Activated CD4-positive, alpha-beta T cell treated with anti-CD3 and anti-CD28 coated beads, Interleukin-2, amount 10 ng/mL, durations not matched to agents 24 days and 14 days (primary cell): ENCODE results near the gene MAPK8IP2. TPM values are rescaled to one million over a fixed set of nuclear protein-coding genes. Genes with fewer than 3 reads are reported as not detected.

ENCODE experiments used
- DNase-seq: peaks from one replicate; pipeline ENCODE4 v3.0.0; 2022
- H3K27ac Mint-ChIP-seq: one replicate; pipeline ENCODE4 v1.8.0; 2022; ENCODE audit warnings: mild to moderate bottlenecking, mixed read lengths
- H3K27me3 Mint-ChIP-seq: one replicate; pipeline ENCODE4 v1.8.0; 2022; ENCODE audit warnings: mixed read lengths
- H3K36me3 Mint-ChIP-seq: one replicate; pipeline ENCODE4 v1.8.0; 2022; ENCODE audit warnings: low read depth, mild to moderate bottlenecking, mixed read lengths
- H3K4me1 Mint-ChIP-seq: one replicate; pipeline ENCODE4 v1.8.0; 2021; ENCODE audit warnings: mixed read lengths
- H3K4me3 Mint-ChIP-seq: one replicate; pipeline ENCODE4 v1.8.0; 2022; ENCODE audit warnings: mild to moderate bottlenecking, moderate library complexity, mixed read lengths
- H3K9me3 Mint-ChIP-seq: one replicate; pipeline ENCODE4 v1.8.0; 2021; ENCODE audit warnings: mixed read lengths
- intact Hi-C: fragments of 100-400 bp; cut with micrococcal nuclease; formaldehyde crosslinking; loops from one replicate; pipeline ENCODE4 v1.15.1; 2023
- total RNA-seq: library from RNA; stranded (reverse); gene quantifications from 2 replicates; pipeline ENCODE4 v1.2.3, GENCODE V29; 2022

MAPK8IP2 gene
- total RNA-seq, 1 donor from 2014 or later, result 0.19 TPM

DNA sequence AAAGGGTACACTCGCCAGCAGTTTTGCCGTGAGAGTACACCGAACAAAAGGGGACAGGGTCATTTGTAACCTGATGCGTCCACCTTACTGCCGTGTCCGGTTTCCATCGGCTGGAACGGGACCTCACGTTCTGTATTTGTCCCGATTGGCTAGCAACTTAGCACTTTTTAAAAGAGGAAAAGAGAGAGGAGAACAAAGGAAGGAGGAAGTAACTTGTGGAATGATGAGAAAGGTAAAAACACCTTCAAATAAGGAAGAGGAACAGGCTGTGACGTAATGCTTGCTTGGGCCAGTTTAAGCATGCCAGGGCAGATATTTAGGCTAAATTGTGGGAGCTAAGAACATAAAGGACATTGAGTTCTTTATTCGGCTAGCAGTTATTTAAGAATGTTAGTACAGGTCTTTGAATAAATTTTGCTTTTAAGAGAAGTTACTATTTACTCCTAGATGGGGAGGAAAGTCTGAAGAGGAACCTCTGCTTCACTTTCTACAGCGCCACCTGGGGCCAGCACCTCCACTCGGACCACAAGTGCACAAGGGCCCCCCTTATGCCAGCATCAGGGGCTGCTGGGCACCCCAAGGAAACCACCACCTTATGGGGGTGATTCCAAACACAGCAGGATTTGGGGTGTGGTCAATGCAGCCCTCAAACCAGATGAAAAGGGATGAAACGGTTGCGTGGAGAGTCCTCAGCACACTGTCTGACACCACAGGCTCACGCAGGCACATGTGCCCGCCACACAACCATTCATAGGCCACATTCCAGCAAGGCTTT lies 21.5 kb downstream of the MAPK8IP2 start:
- no peaks in the 10 kb centered on the region for H3K27me3 Mint-ChIP-seq
- intact Hi-C loops, result loop anchor here (1.0 to 2.0 kb wide), 5 partner anchors 83 to 377 kb away; partner anchors contain the start of genes PPP6R2, SCO2 and TUBGCP6
- peak overlapping the region; percentile 85 for H3K4me3 Mint-ChIP-seq
- H3K9me3 Mint-ChIP-seq, result no peaks in the 10 kb centered on the region
- peak overlapping the region; percentile 99 for H3K27ac Mint-ChIP-seq
- H3K4me1 Mint-ChIP-seq, result peaks cover 39% of the 10 kb centered on the region
- peaks cover 9% of the 10 kb centered on the region for H3K36me3 Mint-ChIP-seq
- DNase-seq, result peak; percentile 80

DNA sequence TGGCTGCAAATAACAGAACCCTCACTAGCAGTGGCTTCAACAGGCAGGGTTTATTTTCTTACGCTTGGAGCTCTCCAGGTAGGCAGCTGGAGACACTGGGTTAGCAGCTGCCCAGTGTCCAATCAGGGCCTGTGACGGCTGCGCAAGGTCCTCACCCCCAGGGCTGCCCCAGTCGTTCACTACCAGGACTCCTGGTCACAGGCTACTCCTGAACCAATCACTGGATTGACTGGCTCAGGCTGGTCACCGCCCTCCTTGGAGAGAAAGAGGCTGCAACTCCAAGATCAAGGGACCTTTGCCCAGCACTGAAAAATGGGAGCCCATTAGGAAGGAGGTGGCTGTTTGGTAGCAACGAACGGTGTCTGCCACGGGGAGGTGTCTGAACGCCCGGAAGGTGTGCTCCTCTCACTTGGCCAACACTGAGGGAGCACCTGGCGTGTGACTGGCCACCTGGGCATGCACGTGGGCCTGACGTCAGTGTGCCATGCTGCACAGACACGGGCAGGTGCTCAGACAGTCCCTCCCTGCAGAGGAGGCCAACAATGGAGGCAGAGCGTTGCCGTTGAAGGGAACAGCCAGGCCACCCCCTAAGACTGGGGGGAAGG lies 22.2 kb downstream of the MAPK8IP2 start:
- H3K36me3 Mint-ChIP-seq, result peaks cover 9% of the 10 kb centered on the region
- intact Hi-C loops, result no loop called here
- H3K27ac Mint-ChIP-seq, result peak overlapping the region; percentile 99
- no peaks in the 10 kb centered on the region for H3K27me3 Mint-ChIP-seq
- peaks cover 39% of the 10 kb centered on the region for H3K4me1 Mint-ChIP-seq
- H3K4me3 Mint-ChIP-seq, result no peak overlapping the region
- H3K9me3 Mint-ChIP-seq, result no peaks in the 10 kb centered on the region
- DNase-seq, result no peak

DNA sequence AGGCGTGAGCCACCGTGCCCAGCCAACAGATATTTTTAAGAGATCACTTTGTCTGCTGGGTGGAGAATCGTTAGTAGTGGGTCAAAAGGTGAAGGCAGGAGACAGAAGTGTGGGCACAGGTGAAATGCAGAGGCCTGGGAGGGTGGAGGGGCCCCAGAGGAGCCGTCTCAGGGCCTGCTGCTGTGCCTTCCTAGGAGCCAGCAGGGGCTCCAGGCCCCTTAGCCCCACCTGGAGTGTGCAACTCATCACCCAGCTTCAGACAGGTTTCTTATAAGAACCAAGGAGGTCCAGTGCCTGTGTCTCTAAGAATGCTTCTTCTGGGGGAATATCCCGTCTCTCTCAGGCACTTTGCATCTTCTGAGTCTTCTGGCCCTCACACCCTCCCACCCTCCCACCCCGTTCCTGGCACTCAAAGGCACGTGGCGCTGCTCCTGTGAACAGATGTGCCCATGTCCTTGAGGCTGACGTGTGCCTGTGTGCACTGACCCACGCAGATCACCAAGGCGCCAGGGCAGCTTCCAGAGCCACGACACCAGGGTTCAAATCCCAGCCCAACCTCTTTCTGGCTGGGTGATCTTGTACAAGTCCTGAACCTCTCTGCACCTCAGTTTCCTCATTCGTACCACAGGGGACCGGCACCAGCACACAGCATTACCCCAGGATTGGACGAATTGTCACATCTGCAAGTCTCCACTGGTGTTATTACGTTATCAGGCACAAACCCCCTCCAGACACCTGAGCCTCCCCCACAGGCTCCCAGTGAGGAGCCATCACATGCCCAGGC lies 23.9 kb downstream of the MAPK8IP2 start:
- no peaks in the 10 kb centered on the region for H3K9me3 Mint-ChIP-seq
- peaks cover 9% of the 10 kb centered on the region for H3K36me3 Mint-ChIP-seq
- H3K4me3 Mint-ChIP-seq, result peak overlapping the region; percentile 14
- no peak overlapping the region for H3K27ac Mint-ChIP-seq
- DNase-seq, result no peak
- H3K27me3 Mint-ChIP-seq, result no peaks in the 10 kb centered on the region
- intact Hi-C loops, result loop anchor here (5.0 kb wide), 1 partner anchor 68 kb away; no protein-coding TSS in a partner anchor
- peaks cover 46% of the 10 kb centered on the region for H3K4me1 Mint-ChIP-seq

DNA sequence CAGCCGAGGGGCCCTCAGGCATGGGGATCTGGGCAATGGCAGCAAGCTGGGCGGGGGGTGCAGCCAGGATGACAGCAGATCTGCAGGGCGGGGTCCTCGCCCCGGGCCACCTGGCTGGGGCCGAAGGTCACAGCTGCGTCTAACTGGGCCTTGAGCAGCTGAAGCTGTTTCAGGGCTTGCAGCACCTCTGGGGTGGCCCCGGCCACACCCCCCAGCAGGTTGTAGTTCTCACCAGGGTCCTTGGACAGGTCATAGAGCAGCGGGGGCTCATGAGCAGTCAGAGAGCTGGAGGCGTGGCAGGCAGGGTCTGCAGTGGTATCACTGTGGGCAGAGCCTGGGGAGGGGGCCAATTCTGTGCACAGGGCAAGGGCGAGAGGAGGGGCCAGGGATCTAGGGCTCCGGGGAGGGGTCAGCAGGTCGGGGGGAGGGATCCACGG lies 24.6 kb downstream of the MAPK8IP2 start:
- H3K4me1 Mint-ChIP-seq, result peaks cover 42% of the 10 kb centered on the region

DNA sequence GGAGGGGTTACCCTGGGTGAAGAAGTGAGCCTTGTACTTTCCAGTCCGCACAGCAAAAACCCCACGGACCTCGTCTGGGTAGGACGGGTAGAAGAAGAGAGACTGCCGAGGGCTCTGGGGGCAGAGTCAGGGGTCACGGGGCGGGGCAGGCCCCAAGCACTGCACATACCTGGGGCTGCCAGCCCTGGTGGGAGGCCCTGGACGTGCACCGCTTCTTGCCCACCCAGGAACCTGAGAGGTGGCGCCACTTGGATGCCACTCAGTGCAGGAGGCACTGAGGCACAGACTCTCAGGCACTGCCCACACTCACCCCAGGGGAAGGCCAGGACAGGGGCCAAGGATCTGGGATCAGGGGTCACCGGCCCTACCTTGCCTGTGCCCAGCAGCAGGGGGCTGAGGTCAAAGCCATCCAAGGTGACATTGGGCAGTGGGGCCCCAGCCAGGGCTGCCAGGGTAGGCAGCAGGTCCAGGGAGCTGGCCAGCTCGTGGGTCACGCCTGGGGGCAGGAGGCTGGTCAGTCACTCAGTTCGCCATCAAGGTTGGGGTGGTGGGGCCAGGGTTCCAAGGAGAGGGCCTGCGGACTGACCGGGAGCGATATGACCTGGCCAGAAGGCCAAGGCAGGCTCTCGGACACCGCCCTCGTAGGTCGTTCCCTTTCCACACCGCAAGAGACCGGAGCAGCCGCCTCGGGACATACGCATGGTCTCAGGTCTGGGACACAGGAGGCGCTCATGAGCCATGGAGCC lies 25.1 kb downstream of the MAPK8IP2 start:
- intact Hi-C loops, result loop anchor here (5.0 kb wide), 1 partner anchor 67 kb away; no protein-coding TSS in a partner anchor
- H3K4me3 Mint-ChIP-seq, result no peak overlapping the region

More for the DNA sequence above, 24.6 kb downstream of the MAPK8IP2 start:
- intact Hi-C loops, result loop anchor here (5.0 kb wide), 1 partner anchor 67 kb away; no protein-coding TSS in a partner anchor
- Mint-ChIP-seq H3K9me3 (no peaks in the 10 kb centered on the region), H3K27ac (no peak overlapping the region), H3K4me3 (no peak overlapping the region), H3K27me3 (no peaks in the 10 kb centered on the region), H3K36me3 (peaks cover 9% of the 10 kb centered on the region)
- DNase-seq, result no peak

DNA sequence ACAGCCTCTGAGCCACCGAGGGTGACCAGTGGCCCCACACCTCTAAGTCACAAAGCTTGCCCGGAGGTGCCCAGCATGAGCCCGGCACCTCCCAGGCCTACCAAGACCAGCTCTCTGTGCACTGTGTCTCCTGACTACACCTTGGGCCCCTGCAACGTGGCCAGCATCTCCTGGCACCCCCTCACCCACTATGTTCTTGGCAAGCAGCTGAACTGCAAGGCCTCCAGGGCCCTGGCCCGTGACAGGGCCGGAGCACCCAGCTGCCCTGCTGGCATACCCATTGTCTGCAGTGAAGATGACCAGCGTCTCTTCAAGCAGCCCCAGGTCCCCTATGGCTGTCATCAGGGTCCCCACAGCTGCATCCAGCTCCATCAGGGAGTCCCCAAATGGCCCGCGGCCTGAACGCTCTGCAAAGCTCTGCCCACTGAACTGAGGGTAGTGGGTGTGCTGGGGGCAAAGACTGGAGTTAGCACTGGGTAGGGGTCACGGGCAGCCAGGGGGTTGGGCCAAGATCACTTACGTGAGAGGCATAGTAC lies 25.8 kb downstream of the MAPK8IP2 start:
- H3K4me3 Mint-ChIP-seq, result peak overlapping the region; percentile 79
- H3K27ac Mint-ChIP-seq, result peak overlapping the region; percentile 79
- H3K4me1 Mint-ChIP-seq, result peaks cover 30% of the 10 kb centered on the region
- no peak for DNase-seq
- no peaks in the 10 kb centered on the region for H3K9me3 Mint-ChIP-seq
- intact Hi-C loops, result loop anchor here (5.0 kb wide), 1 partner anchor 66 kb away; no protein-coding TSS in a partner anchor
- peaks cover 9% of the 10 kb centered on the region for H3K36me3 Mint-ChIP-seq
- H3K27me3 Mint-ChIP-seq, result no peaks in the 10 kb centered on the region

More for the DNA sequence above, 25.1 kb downstream of the MAPK8IP2 start:
- Mint-ChIP-seq H3K27me3 (no peaks in the 10 kb centered on the region), H3K36me3 (peaks cover 9% of the 10 kb centered on the region), H3K9me3 (no peaks in the 10 kb centered on the region), H3K4me1 (peaks cover 37% of the 10 kb centered on the region), H3K27ac (no peak overlapping the region)
- no peak for DNase-seq

DNA sequence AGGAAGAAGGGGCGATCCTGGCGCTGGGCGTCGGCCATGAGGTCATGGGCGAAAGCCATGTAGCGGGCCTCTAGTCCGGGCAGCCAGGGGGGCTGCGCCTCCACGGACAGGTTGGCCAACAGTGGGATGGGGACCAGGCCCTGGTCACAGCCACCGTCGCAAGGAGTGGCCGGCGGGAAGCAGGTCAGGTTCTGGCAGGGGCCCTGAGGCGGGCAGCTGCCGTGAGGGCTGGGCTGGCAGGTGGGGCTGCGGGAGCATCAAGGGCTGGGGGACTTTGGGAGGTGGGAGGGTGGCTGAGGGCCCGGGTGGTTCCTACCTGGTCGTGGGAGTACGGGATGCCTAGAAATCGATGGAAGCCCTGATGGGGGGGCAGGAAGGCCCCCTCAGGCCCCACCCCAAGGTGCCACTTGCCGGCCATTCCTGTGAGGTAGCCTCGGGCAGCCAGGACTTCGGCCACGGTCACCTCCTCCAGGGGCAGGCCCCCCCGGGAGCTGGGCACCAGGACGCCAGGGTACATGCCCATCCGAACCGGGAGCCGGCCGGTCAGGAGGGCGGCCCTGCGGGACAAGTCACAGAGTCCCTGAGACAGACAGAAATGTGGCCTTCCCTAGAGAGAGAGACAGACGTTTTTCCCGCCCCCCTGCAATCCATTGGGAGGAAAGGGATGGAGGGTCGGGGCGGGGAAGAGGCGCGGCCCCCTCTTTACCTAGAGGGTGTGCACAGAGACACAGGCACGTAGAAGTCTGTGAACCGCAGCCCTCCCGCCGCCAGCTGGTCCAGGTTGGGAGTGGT lies 26.5 kb downstream of the MAPK8IP2 start:
- H3K9me3 Mint-ChIP-seq, result no peaks in the 10 kb centered on the region
- peaks cover 9% of the 10 kb centered on the region for H3K36me3 Mint-ChIP-seq
- no peaks in the 10 kb centered on the region for H3K27me3 Mint-ChIP-seq
- peaks cover 24% of the 10 kb centered on the region for H3K4me1 Mint-ChIP-seq
- H3K4me3 Mint-ChIP-seq, result peak overlapping the region; percentile 94
- H3K27ac Mint-ChIP-seq, result peak overlapping the region; percentile 79
- DNase-seq, result no peak
- intact Hi-C loops, result loop anchor here (5.0 kb wide), 1 partner anchor 65 kb away; no protein-coding TSS in a partner anchor

DNA sequence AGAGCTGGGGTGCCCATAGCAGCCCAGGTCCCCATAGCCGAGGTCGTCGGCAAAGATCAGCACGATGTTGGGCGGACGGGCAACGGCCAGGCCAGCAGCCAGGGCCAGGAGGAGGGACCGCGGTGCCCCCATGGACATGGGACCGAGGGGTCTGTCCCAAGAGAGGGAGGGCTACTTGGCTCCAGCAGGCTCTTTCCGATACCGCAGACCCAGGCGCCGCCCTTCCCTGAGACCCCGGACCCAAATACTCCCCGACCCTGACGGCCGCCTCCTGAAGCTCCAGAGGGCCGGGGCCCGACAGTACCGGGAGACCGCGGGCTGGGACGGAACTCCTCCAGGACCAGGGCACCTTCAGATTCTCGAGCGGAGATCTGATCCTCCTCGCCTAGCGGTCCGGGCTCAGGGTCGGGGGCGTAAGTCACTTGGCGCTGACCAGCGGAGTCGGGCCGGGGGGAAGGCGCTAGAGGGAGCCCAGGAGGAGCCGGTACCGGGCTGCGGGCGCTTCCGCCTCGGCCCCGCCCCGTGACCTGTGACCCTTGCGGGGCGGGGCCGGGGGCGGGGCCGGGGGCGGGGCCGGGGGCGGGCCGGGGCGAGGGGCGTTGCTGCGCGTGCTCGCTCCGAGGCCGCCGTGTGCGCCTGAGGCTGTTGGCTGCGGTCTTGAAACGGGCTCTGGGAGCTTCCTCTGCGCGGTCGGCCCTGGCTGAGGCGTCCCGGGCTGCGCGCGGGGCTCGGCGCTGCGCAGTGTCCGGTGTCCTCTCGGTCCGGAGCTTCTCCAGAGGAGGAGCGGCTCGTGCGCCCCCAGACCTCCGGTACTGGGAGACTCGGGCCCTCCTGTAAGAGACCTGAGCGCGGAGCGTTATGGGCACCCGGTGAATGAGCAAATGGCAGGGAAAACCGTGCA lies 27.3 kb downstream of the MAPK8IP2 start, which contains the start of gene ARSA:
TSS of gene ARSA (minus strand) at position 511 of the 901 bp plus-strand sequence. CDS start at position 138, 373 bp downstream.
- H3K27ac Mint-ChIP-seq, result peak within 1 kb of the TSS; percentile 75
- H3K4me3 Mint-ChIP-seq, result peak within 1 kb of the TSS; percentile 94
- H3K36me3 Mint-ChIP-seq, result peaks cover 9% of the 10 kb centered on the region
- peak; percentile 94 for DNase-seq
- H3K27me3 Mint-ChIP-seq, result no peaks in the 10 kb centered on the region
- no peaks in the 10 kb centered on the region for H3K9me3 Mint-ChIP-seq
- H3K4me1 Mint-ChIP-seq, result peaks cover 16% of the 10 kb centered on the region
- intact Hi-C loops, result loop anchor here (2.0 to 5.0 kb wide), 2 partner anchors 45 to 64 kb away; partner anchors contain the start of gene CHKB

DNA sequence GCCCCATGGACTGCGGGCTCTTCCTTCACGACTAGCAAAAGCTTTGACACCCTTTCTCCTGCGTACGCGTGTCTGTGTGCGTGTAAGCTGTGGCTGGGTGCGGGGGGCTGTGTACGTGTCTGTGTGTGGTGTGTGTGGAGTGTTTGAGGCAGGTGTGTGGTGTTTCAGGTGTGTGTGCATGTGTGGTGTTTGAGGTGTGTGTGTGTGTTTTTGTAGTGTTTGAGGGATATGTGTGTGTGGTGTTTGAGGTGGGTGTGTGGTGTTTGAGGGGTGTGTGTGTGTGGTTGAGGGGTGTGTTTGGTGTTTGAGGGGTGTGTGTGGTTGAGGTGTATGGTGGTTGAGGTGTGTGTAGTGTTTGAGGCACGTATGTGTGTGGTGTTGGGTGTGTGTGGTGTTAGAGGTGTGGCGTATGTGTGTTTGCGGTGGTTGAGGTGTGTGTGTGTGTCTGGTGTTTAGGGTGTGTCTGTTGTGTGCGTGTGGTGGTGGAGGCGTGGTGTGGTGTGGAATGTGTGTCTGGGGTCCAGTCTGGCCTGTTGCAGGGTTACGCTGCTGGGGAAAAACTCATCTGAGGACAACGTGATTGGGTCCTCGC lies 28.0 kb downstream of the MAPK8IP2 start:
- Mint-ChIP-seq H3K4me1 (peaks cover 14% of the 10 kb centered on the region), H3K4me3 (peak overlapping the region; percentile 94), H3K27me3 (peaks cover 2% of the 10 kb centered on the region), H3K27ac (peak overlapping the region; percentile 72), H3K36me3 (peaks cover 9% of the 10 kb centered on the region), H3K9me3 (no peaks in the 10 kb centered on the region)
- intact Hi-C loops, result loop anchor here (2.0 to 5.0 kb wide), 2 partner anchors 46 to 64 kb away; partner anchors contain the start of gene CHKB
- DNase-seq, result no peak

DNA sequence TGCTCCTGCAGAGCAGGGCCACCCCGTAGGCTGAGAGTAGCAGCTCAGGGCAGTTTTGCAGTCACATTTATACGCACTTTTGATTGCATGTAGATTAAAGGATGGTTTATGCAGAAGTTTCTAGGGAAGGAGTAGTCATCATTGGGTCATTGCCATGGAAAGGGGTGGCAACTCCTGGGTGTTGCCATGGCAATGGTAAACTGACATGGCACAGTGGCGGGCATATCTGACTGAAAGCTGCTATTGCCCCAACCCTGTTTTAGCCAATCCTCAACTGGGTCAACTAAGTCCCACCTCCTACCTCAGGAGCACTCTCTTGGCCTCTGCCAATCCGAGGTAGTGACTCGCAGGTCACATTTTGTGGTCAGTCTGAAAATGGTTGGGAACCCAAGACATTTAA lies 29.8 kb downstream of the MAPK8IP2 start:
- no peak overlapping the region for H3K4me3 Mint-ChIP-seq
- H3K4me1 Mint-ChIP-seq, result peaks cover 14% of the 10 kb centered on the region
- intact Hi-C loops, result no loop called here

DNA sequence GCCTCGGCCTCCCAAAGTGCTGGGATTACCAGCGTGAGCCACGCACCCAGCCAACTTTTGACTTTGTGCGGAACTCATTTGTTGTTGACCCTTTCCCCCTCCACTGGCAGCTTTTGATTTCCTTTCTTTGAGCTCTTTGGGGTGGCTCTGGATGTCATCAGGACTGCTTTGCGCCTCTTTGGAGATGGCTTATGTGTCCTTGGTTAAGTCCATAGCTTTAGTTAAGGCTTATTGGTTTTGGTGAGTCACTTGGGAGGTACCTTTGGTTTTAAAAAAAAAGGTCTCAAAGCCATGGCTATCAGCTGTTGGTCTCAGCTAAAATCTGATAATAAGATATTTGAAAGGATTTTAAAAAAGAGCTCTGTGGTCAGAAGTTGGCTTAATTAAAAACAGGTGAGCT lies 32.5 kb downstream of the MAPK8IP2 start:
- DNase-seq, result no peak
- H3K36me3 Mint-ChIP-seq, result no peaks in the 10 kb centered on the region
- peaks cover 7% of the 10 kb centered on the region for H3K27me3 Mint-ChIP-seq
- H3K9me3 Mint-ChIP-seq, result no peaks in the 10 kb centered on the region
- no peak overlapping the region for H3K27ac Mint-ChIP-seq
- peaks cover 12% of the 10 kb centered on the region for H3K4me1 Mint-ChIP-seq
- H3K4me3 Mint-ChIP-seq, result no peak overlapping the region
- intact Hi-C loops, result no loop called here

More for the DNA sequence above, 29.8 kb downstream of the MAPK8IP2 start:
- H3K36me3 Mint-ChIP-seq, result peaks cover under 1% of the 10 kb centered on the region
- H3K27me3 Mint-ChIP-seq, result peaks cover 4% of the 10 kb centered on the region
- H3K9me3 Mint-ChIP-seq, result no peaks in the 10 kb centered on the region
- H3K27ac Mint-ChIP-seq, result no peak overlapping the region
- no peak for DNase-seq
